Medulla oblongata (tissue), 1 donor: ENCODE results near the gene SETD1A.
A peak's percentile ranks its signal among the peaks of the same experiment; 100 is the strongest.
"Not testable (repeated sequence)": the region's sequence is repeated elsewhere in the genome, so short reads cannot be mapped to it uniquely, and the experiment has no call there.

Experiments
- DNase-seq: peaks from one replicate; pipeline ENCODE4 v3.0.0-alpha.2; 2015; ENCODE audit errors: extremely low spot score

SETD1A gene

GRCh38 chr16:30929167-30929566 is 28.4 kb upstream of the SETD1A start:
- DNase-seq: no peak

GRCh38 chr16:30930160-30930571 is 27.4 kb upstream of the SETD1A start:
- no peak for DNase-seq

GRCh38 chr16:30931068-30931650 is 26.4 kb upstream of the SETD1A start:
- no peak for DNase-seq

- no peak for DNase-seq
Measured at GRCh38 chr16:30934827-30935557, 22.6 kb upstream of the SETD1A start.

GRCh38 chr16:30937692-30938091 is 19.9 kb upstream of the SETD1A start:
- DNase-seq: no peak

- not testable (repeated sequence) for DNase-seq
Measured at GRCh38 chr16:30939571-30939970, 18.0 kb upstream of the SETD1A start.

- DNase-seq: peak; percentile 63
Measured at GRCh38 chr16:30941600-30942425, 15.7 kb upstream of the SETD1A start.

- DNase-seq: no peak
Measured at GRCh38 chr16:30942426-30942806, 15.1 kb upstream of the SETD1A start.

GRCh38 chr16:30944352-30944751 is 13.2 kb upstream of the SETD1A start:
- no peak for DNase-seq

- no peak for DNase-seq
Measured at GRCh38 chr16:30946671-30947540, 10.6 kb upstream of the SETD1A start.

- no peak for DNase-seq
Measured at GRCh38 chr16:30947541-30947858, 10.1 kb upstream of the SETD1A start.

GRCh38 chr16:30947859-30948666 is 9.5 kb upstream of the SETD1A start:
- peak; percentile 97 for DNase-seq

GRCh38 chr16:30948667-30949649 is 8.6 kb upstream of the SETD1A start, which contains the start of gene ORAI3:
TSS of gene ORAI3 (plus strand) at chr16:30949068. CDS start at chr16:30949290, 222 bp downstream.
- DNase-seq: peak; percentile 83

- DNase-seq: peak; percentile 54
Measured at GRCh38 chr16:30949650-30950515, 7.7 kb upstream of the SETD1A start.

GRCh38 chr16:30950516-30951065 is 7.0 kb upstream of the SETD1A start:
- DNase-seq: no peak

- DNase-seq: no peak
Measured at GRCh38 chr16:30951193-30951592, 6.4 kb upstream of the SETD1A start.

- no peak for DNase-seq
Measured at GRCh38 chr16:30951750-30952149, 5.8 kb upstream of the SETD1A start.

GRCh38 chr16:30953111-30953510 is 4.4 kb upstream of the SETD1A start:
- DNase-seq: no peak
